DOHH2 (cell line): ENCODE measurements around the gene APOBEC3A.
"Not testable (repeated sequence)": the region's sequence is repeated elsewhere in the genome, so short reads cannot be mapped to it uniquely, and the experiment has no call there.

Source experiments
- CTCF ChIP-seq: fragments of 200-600 bp; sonication (generic); IDR thresholded peaks from one replicate; pipeline ENCODE4 v1.5.1; 2014; ENCODE audit warnings: antibody characterized with exemption, mild to moderate bottlenecking, low read depth, low read length; ENCODE audit not compliant: poor library complexity, severe bottlenecking
- EZH2phosphoT487 ChIP-seq: fragments of 200-600 bp; sonication (generic); IDR thresholded peaks from 2 replicates; pipeline ENCODE4 v1.6.1; 2017; ENCODE audit warnings: borderline replicate concordance, mild to moderate bottlenecking, antibody characterized with exemption, low read length, moderate library complexity, mixed read lengths

GRCh38 chr22:39008271-39008850 lies 51.0 kb downstream of the APOBEC3A start:
- not testable (repeated sequence) for TF ChIP-seq CTCF, EZH2phosphoT487
